GM19468 (cell line): ENCODE results near the gene SSH3.
A peak's percentile ranks its signal among the peaks of the same experiment; 100 is the strongest.
"Not testable (repeated sequence)": the region's sequence is repeated elsewhere in the genome, so short reads cannot be mapped to it uniquely, and the experiment has no call there.

Experiments used
- ATAC-seq: cut with Tn5 transposase; IDR thresholded peaks from one replicate; pipeline ENCODE4 v1.9.1; 2021; ENCODE audit warnings: mild to moderate bottlenecking, moderate library complexity, moderate number of reproducible peaks; ENCODE audit not compliant: unreplicated experiment; ENCODE audit errors: extremely low read depth

The SSH3 gene

DNA sequence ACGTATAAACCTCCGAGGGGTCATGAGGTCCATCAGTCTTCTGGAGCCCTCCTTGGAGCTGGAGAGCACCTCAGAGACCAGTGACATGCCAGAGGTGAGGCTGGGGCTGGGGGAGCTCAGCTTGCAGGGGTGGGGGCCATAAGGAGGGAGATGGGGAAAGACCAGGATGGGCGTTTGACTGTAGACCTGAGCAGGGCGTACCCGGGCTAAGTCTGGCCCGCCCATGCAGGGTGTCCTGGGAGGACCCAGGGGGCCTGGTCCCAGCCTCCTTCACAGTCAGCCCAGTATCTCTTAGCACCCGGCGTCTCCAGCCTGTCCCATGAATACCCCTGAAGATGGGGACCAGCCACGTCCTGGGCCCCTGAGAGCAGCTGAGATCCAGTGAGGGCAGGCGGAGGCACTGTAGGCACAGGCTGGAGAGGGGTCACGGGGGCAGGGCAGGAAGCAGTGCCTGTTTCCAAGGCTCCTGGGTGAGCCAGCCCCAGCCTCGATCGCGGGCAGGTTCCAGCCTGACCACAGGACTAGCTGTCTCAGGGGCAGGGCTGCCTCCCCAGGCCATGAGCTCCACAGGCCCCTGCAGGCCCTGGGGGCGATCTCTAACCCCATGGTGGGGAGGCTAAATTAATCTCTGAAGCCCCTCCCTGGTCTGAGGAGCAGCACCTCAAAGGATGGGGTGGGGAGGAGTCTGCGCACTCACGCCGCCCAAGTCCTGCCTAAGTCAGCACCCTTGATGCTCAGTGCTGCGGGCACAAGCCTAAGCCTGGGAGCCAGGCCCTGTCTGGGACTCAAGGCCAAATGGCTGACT, 7.1 kb downstream of the SSH3 start:
- no peak for ATAC-seq

GRCh38 chr11:67311051-67311555, 7.8 kb downstream of the SSH3 start:
- ATAC-seq = no peak

- ATAC-seq = no peak
Observed at GRCh38 chr11:67311556-67312082, 8.3 kb downstream of the SSH3 start.

DNA sequence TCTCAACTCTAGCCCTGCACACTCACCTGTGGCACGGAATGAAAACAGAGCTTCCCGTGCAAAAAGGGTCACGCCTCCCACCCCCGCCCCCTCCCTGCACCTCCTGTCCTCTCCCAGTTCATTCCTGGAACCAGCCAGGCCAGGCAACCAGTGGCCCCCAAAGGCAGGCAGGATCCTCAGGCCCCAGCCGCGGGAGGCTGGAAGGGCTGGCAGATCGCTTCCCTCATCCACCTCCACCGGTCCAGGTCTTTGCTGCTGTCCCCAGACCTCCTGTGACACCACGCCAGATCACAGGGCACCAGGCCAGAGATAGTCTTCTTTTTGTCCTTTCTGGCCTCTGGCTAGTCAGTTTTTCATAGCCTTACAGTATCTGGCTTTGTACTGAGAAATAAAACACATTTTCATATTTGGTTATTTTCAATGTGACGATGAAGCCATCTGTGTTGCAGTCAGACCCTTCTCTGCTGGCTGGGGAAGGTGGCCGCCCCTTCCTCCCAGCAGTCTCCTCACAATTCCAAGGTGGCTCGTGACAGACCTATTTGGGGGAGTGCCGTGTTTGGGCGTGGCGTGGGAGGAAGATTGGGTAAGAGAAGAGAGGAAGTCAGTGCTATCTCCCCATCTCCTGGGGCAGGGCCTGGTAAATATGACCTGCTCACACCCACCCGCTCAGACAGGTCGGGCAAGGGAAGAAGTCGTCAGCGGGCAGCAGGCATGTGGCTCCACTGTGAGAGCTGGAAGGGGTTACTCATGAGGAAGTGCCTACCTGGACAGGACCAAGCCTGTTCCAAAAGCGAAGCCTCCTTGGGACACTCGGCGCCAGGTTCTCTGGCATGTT, 9.1 kb downstream of the SSH3 start:
- ATAC-seq = no peak

GRCh38 chr11:67313125-67313890, 10.0 kb downstream of the SSH3 start:
- ATAC-seq = no peak

- no peak for ATAC-seq
Observed at GRCh38 chr11:67314218-67314617, 10.9 kb downstream of the SSH3 start.

- no peak for ATAC-seq
Observed at GRCh38 chr11:67315325-67315909, 12.1 kb downstream of the SSH3 start.

DNA sequence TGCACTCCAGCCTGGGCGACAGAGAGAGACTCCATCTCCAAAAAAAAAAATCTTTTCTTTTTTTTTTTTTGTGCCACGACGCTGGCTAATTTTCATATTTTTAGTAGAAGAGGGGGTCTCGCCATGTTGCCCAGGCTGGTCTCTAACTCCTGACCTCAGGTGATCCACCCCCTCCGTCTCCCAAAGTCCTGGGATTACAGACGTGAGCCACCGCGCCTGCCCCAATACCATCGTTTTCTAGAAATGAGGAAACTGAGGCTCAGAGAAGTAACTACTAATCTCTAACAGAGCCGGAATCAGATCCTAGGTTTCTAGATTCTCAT, 13.5 kb downstream of the SSH3 start:
- ATAC-seq = no peak

GRCh38 chr11:67317205-67317887, 14.0 kb downstream of the SSH3 start:
- ATAC-seq = peak; percentile 40

DNA sequence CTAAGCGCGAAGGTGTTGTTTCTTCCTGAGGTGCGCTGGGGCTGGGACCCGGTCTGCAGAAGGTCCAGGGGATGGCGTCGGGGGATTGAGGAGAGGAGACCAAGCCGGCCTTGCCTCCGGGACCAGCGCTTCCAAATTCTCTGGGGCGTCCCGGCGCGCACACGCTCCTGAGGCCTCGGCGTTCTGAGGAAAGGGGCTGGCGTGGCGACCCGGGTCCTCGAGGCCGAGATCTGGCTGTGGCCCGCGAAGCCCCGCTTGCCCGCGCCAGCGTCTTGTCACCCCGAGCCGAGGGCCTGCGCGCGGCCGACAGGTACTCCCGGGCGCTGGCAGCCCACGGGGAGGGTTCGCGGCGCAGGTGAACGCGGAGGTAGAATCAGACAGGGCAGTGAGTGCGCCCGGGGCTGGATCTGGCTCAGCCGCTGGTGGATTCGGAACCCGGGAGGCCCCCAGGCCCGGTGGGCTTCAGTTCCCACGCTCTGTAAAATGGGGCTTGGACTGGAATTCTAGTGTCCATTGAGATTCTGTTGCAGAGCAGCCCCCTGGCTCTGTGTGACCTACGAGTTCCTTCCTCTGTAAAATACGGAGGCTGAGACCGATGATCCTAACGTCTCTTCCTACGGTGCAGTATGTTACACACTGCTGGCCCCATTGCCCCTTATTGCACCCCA, 14.7 kb downstream of the SSH3 start:
- ATAC-seq = no peak

GRCh38 chr11:67318876-67319275, 15.5 kb downstream of the SSH3 start:
- not testable (repeated sequence) for ATAC-seq

- no peak for ATAC-seq
Observed at GRCh38 chr11:67320011-67320410, 16.7 kb downstream of the SSH3 start.

- no peak for ATAC-seq
Observed at GRCh38 chr11:67320691-67321090, 17.4 kb downstream of the SSH3 start.

DNA sequence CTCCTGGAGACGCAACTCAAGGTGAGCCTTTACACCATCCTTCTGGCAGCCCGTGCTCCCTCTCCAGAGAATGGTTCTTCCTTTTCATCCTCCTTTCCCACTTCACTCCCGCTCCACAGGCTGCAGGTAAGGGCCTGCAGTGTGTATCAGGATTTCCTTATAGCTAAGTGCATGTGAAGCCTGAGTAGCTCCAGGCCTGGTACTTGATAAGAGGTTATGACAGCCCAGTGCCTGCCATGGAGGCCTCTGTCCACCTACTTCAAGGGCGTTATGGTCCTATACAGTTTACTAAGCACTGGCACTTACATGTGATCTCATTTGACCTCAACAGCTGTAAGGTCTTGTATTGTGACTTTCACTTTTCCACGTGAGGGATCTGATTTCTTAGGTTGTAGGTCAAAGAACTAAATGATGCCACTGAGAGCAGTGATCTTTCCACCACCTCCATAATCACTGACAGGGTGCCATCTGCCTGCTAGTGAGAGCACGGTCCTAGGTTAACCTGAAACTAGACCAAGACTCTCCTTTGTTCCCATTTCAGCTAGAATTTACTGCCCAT, 18.1 kb downstream of the SSH3 start:
- ATAC-seq = no peak

- no peak for ATAC-seq
Observed at GRCh38 chr11:67322049-67322448, 18.7 kb downstream of the SSH3 start.

DNA sequence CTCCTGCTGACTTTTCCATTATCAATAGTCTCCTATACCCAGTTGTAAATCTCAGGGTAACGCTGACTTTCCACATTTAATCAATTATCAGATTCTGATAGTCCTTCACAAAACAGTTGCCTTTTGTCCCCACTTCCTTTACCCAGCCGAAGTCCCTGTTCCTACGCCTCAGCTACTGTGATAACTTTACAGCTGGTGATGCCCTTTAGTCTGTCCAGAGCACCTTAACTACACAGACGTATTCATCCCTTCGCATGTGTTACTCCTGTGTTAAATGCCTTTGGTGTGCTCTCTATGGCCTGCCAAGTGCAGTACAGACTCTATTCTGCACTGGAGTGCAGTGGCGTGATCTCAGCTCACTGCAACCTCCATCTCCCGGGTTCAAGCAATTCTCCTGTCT, 20.2 kb downstream of the SSH3 start:
- ATAC-seq = no peak

DNA sequence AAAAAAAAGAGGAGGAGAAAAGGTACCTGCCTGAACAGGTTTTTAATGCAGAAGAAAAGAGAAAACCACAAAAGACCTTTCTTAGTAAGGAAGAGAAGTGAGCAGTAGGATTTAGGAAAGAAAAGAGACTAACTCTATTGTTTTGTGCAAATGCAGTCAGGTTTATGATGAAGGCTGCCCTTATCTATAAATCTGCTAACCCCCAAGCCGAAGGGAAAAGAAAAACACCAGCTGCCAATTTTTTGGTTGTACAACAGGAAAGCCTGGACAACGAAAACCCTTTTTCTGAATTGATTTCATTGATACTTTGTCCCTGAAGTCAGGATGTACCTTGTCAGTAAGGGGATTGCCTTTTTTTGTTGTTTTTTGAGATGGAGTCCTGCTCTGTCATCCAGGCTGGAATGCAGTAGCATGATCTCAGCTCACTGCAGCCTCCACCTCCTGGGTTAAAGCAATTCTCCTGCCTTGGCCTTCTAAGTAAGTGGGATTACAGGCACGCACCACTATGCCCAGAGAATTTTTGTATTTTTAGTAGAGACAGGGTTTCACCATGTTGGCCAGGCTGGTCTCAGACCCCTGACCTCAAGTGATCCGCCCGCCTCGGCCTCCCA, 28.9 kb downstream of the SSH3 start:
- ATAC-seq = no peak

GRCh38 chr11:67337257-67337656, 33.9 kb downstream of the SSH3 start:
- ATAC-seq = no peak
